K562 (cell line): ENCODE data around the gene TMEM218. TPM values are rescaled to one million over a fixed set of nuclear protein-coding genes. Genes with fewer than 3 reads are reported as not detected.

Experiments
- ATAC-seq: fragments of 200-7000 bp; cut with Tn5 transposase; 3 replicates; pipeline ENCODE4 v1.9.1; 2020; ENCODE audit warnings: moderate library complexity
- BruUV-seq: library from RNA; stranded (reverse); fragments of 400-500 nt; replicated peaks from 2 replicates; lab custom pipeline; 2021; lab: Mats Ljungman, UMichigan
- CTCF ChIA-PET: fragments of 300-600 bp; formaldehyde crosslinking; extraction: SDS; loops from one replicate; lab custom pipeline; 2021; ENCODE audit warnings: low intra/inter-chr PET ratio; lab: Yijun Ruan, JAX
- POLR2A ChIA-PET: fragments of 300-600, 350-650 bp; sonication (Branson Sonifier 250); formaldehyde crosslinking; extraction: SDS; loops from one replicate; lab custom pipeline; 2021; ENCODE audit warnings: antibody characterized with exemption, inconsistent platforms; lab: Yijun Ruan, JAX
- DNase-seq, 4 experiments: peaks; one replicate each; pipeline versions ENCODE4 v3.0.0 to v3.0.0-alpha.2; 2011 to 2018; ENCODE audit warnings: low spot score in 3 of 4, mixed read lengths in 3 of 4; ENCODE audit errors: extremely low read depth in 1 of 4
- FAIRE-seq: peaks from 2 replicates; lab custom pipeline; 2011; peaks lifted over from hg19 to GRCh38; lab: Jason Lieb, UNC
- H2AFZ ChIP-seq: 2 replicates; pipeline ENCODE4 v1.6.0; 2011; ENCODE audit warnings: low read depth, low read length, control low read depth, inconsistent platforms
- H3K27ac ChIP-seq: fragments of 200-600 bp; 3 replicates; pipeline ENCODE4 v1.8.0; 2011; ENCODE audit warnings: low read depth, mild to moderate bottlenecking, control low read depth, inconsistent platforms, low read length, moderate library complexity, mixed read lengths; ENCODE audit errors: extremely low read depth
- H3K27me3 ChIP-seq, 2 experiments: fragments of 300-600 bp in 1 of 2; 2 replicates in 1 of 2; 3 replicates in 1 of 2; pipeline versions ENCODE4 v1.6.0 to v1.8.0; 2011; ENCODE audit warnings: inconsistent platforms in 2 of 2, low read length in 2 of 2, mild to moderate bottlenecking in 1 of 2, mixed read lengths in 1 of 2, moderate library complexity in 1 of 2; ENCODE audit not compliant: control insufficient read depth in 2 of 2, insufficient read depth in 2 of 2
- H3K36me3 ChIP-seq: fragments of 300-600 bp; 3 replicates; pipeline ENCODE4 v1.8.0; 2011; ENCODE audit warnings: mild to moderate bottlenecking, low read length, inconsistent platforms; ENCODE audit not compliant: control insufficient read depth, insufficient read depth
- H3K4me1 ChIP-seq, 2 experiments: fragments of 200-600 bp in 1 of 2; replicated peaks in 1 of 2; 2 replicates in 1 of 2; 3 replicates in 1 of 2; pipeline versions ENCODE4 v1.5.1 to v1.8.0; 2011; ENCODE audit warnings: inconsistent platforms in 2 of 2, low read length in 2 of 2, mild to moderate bottlenecking in 1 of 2, mixed read lengths in 1 of 2, moderate library complexity in 1 of 2; ENCODE audit not compliant: control insufficient read depth in 2 of 2, insufficient read depth in 2 of 2
- H3K4me2 ChIP-seq: 2 replicates; pipeline ENCODE4 v1.6.1; 2011; ENCODE audit warnings: low read length, control low read depth, inconsistent platforms, mixed read lengths; ENCODE audit not compliant: insufficient read depth
- H3K4me3 ChIP-seq: fragments of 200-600 bp; sonication (generic), shearing (Covaris generic); 2 replicates; pipeline ENCODE4 v1.5.1; 2016; ENCODE audit warnings: control low read depth, inconsistent platforms
- H3K79me2 ChIP-seq: fragments of 200-600 bp; 3 replicates; pipeline ENCODE4 v1.8.0; 2011; ENCODE audit warnings: low read length, inconsistent platforms; ENCODE audit not compliant: control insufficient read depth, insufficient read depth
- H3K9ac ChIP-seq, 2 experiments: 2 replicates each; pipeline versions ENCODE4 v1.6.0 to v1.6.1; 2011; ENCODE audit warnings: low read depth in 2 of 2, low read length in 2 of 2, control low read depth in 1 of 2, inconsistent platforms in 1 of 2, mild to moderate bottlenecking in 1 of 2, mixed read lengths in 1 of 2; ENCODE audit not compliant: insufficient read depth in 1 of 2
- H3K9me1 ChIP-seq: one replicate; pipeline ENCODE4 v1.6.0; 2011; ENCODE audit warnings: inconsistent platforms, mild to moderate bottlenecking, low read length, moderate library complexity; ENCODE audit not compliant: control insufficient read depth, insufficient read depth
- H3K9me3 ChIP-seq: replicated peaks from 2 replicates; pipeline ENCODE4 v1.5.1; 2011; ENCODE audit warnings: low read depth, low read length, inconsistent platforms; ENCODE audit not compliant: control insufficient read depth, insufficient read depth
- H4K20me1 ChIP-seq: replicated peaks from 2 replicates; pipeline ENCODE4 v1.6.1; 2011; ENCODE audit warnings: low read length, inconsistent platforms, mixed read lengths; ENCODE audit not compliant: control insufficient read depth, insufficient read depth
- CBX2 ChIP-seq: fragments of 200-600 bp; sonication (generic); IDR thresholded peaks from one replicate; pipeline ENCODE4 v1.6.1; 2012; ENCODE audit warnings: mild to moderate bottlenecking, low read length, inconsistent platforms; ENCODE audit not compliant: insufficient read depth, poor library complexity, severe bottlenecking
- NR3C1 ChIP-seq: sonication (generic); formaldehyde crosslinking; IDR thresholded peaks from 2 replicates; pipeline ENCODE4 v1.8.1; 2022; ENCODE audit warnings: missing genetic modification reagents
- PYGO2 ChIP-seq: fragments of 450-650 bp; IDR thresholded peaks from 2 replicates; pipeline ENCODE4 v1.6.1; 2016; ENCODE audit warnings: mild to moderate bottlenecking, missing genetic modification characterization, moderate library complexity, missing compliant biosample characterization
- TCFL5 ChIP-seq: fragments of 250-450 bp; sonication (Bioruptor Pico); conservative IDR thresholded peaks from 2 replicates; pipeline ENCODE4 v1.6.1; 2021; ENCODE audit warnings: mild to moderate bottlenecking, moderate library complexity, matching md5 sums
- WGBS: fragments of 100-300 bp; shearing (Covaris generic); methylation state at CpG from one replicate; pipeline ENCODE4 v1.1.6; 2016; ENCODE audit warnings: low coverage, mixed read lengths; ENCODE audit not compliant: insufficient coverage; ENCODE audit errors: missing lambda C conversion rate; 5-methylcytosine and 5-hydroxymethylcytosine counted together
- in situ Hi-C: fragments of 300-500 bp; cut with MboI; formaldehyde crosslinking; loops from 4 replicates; pipeline ENCODE4 v1.15.0; 2018; ENCODE audit warnings: inconsistent platforms, mixed read lengths
- intact Hi-C: fragments of 100-400 bp; cut with micrococcal nuclease; formaldehyde crosslinking; loops from 2 replicates; pipeline ENCODE4 v1.14.2; 2022
- polyA plus RNA-seq, 8 experiments: library from polyadenylated mRNA; depleted of rRNA in 4 of 8; stranded (reverse) in 5 of 8; unstranded in 3 of 8; fragments of >200 nt; fragmentation: Nextera tagmentation in 2 of 8; fragmentation: Illumina TruSeq in 1 of 8; extraction: Ambion mirVana in 2 of 8; extraction: Trizol in 1 of 8; gene quantifications; 2 replicates each; pipeline versions ENCODE4 v1.2.1 to v1.2.3, GENCODE V29; 2011 to 2014; ENCODE audit warnings: inconsistent platforms in 1 of 8, missing spikeins in 1 of 8
- total RNA-seq, 7 experiments: library from RNA; depleted of rRNA in 6 of 7; stranded (reverse); fragments of >200 nt in 6 of 7; fragmentation: Illumina TruSeq in 2 of 7; extraction: Trizol in 2 of 7; gene quantifications; 2 replicates each; pipeline versions ENCODE4 v1.2.1 to v1.2.3, GENCODE V29; 2011 to 2021; ENCODE audit warnings: low replicate concordance in 1 of 7
- TF ChIP-seq, protein P1 (sequence below): fragments of 450-650 bp; IDR thresholded peaks from 2 replicates; pipeline ENCODE4 v1.6.1; 2016; ENCODE audit warnings: missing biosample characterization, missing genetic modification characterization
- TF ChIP-seq, protein P2 (sequence below): fragments of 450-650 bp; IDR thresholded peaks from 2 replicates; pipeline ENCODE4 v1.6.1; 2016; ENCODE audit warnings: low read depth
- TF ChIP-seq, protein P3 (sequence below): fragments of 250-450 bp; sonication (Bioruptor Pico); IDR thresholded peaks from 2 replicates; pipeline ENCODE4 v1.9.0; 2021; ENCODE audit warnings: mild to moderate bottlenecking

TMEM218 gene
- total and polyA plus RNA-seq, 9 of the 15 experiments (the other 6 are each of a cell fraction or from before 2014, with no cell fraction given), result 13.4 to 32.2 (median 25.4) TPM

DNA sequence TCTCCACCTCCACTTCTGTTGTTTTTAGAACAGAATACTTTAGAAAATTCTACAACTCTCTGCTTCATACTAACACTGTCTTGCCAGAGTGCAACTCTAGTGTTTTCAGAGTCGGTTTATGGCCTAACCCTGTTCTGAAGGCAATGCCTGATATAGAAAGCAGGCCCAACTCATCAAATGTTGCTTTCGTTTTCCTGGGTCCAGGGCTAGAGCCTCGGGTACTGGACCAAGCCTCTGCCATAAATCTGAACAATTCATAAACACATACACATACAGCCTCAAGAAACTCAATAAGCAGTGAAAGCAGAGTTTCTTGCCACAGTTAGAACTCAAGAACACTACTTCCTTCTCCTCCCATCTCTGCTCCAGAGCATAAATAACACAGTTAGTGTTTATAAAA, 9.8 kb downstream of the TMEM218 start:
- CTCF ChIA-PET, result no interaction called here
- no peak for ATAC-seq
- Histone ChIP-seq H3K27me3 (no peaks in the 10 kb centered on the region), H4K20me1 (no peaks in the 10 kb centered on the region), H3K4me3 (no peak overlapping the region), H3K79me2 (no peaks in the 10 kb centered on the region), H2AFZ (no peak overlapping the region), H3K9ac (no peak overlapping the region), H3K4me2 (no peak overlapping the region), H3K27ac (no peak overlapping the region), H3K9me3 (no peaks in the 10 kb centered on the region), H3K9me1 (no peaks in the 10 kb centered on the region), H3K36me3 (peaks cover 15% of the 10 kb centered on the region; the same call in 1 of the 3 replicates), H3K4me1 (no peaks in the 10 kb centered on the region)
- intact Hi-C loops, result no loop called here
- no TSS peak for BruUV-seq
- FAIRE-seq, result no peak
- in situ Hi-C loops, result no loop called here
- POLR2A ChIA-PET, result no interaction called here
- no peak for DNase-seq
- WGBS, result 34% methylated on average over 3 of the region's 3 CpGs
- no peak for TF ChIP-seq NR3C1
- TF ChIP-seq, protein P1, sequence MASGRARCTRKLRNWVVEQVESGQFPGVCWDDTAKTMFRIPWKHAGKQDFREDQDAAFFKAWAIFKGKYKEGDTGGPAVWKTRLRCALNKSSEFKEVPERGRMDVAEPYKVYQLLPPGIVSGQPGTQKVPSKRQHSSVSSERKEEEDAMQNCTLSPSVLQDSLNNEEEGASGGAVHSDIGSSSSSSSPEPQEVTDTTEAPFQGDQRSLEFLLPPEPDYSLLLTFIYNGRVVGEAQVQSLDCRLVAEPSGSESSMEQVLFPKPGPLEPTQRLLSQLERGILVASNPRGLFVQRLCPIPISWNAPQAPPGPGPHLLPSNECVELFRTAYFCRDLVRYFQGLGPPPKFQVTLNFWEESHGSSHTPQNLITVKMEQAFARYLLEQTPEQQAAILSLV (tag), result no peak
- TF ChIP-seq, protein P2, sequence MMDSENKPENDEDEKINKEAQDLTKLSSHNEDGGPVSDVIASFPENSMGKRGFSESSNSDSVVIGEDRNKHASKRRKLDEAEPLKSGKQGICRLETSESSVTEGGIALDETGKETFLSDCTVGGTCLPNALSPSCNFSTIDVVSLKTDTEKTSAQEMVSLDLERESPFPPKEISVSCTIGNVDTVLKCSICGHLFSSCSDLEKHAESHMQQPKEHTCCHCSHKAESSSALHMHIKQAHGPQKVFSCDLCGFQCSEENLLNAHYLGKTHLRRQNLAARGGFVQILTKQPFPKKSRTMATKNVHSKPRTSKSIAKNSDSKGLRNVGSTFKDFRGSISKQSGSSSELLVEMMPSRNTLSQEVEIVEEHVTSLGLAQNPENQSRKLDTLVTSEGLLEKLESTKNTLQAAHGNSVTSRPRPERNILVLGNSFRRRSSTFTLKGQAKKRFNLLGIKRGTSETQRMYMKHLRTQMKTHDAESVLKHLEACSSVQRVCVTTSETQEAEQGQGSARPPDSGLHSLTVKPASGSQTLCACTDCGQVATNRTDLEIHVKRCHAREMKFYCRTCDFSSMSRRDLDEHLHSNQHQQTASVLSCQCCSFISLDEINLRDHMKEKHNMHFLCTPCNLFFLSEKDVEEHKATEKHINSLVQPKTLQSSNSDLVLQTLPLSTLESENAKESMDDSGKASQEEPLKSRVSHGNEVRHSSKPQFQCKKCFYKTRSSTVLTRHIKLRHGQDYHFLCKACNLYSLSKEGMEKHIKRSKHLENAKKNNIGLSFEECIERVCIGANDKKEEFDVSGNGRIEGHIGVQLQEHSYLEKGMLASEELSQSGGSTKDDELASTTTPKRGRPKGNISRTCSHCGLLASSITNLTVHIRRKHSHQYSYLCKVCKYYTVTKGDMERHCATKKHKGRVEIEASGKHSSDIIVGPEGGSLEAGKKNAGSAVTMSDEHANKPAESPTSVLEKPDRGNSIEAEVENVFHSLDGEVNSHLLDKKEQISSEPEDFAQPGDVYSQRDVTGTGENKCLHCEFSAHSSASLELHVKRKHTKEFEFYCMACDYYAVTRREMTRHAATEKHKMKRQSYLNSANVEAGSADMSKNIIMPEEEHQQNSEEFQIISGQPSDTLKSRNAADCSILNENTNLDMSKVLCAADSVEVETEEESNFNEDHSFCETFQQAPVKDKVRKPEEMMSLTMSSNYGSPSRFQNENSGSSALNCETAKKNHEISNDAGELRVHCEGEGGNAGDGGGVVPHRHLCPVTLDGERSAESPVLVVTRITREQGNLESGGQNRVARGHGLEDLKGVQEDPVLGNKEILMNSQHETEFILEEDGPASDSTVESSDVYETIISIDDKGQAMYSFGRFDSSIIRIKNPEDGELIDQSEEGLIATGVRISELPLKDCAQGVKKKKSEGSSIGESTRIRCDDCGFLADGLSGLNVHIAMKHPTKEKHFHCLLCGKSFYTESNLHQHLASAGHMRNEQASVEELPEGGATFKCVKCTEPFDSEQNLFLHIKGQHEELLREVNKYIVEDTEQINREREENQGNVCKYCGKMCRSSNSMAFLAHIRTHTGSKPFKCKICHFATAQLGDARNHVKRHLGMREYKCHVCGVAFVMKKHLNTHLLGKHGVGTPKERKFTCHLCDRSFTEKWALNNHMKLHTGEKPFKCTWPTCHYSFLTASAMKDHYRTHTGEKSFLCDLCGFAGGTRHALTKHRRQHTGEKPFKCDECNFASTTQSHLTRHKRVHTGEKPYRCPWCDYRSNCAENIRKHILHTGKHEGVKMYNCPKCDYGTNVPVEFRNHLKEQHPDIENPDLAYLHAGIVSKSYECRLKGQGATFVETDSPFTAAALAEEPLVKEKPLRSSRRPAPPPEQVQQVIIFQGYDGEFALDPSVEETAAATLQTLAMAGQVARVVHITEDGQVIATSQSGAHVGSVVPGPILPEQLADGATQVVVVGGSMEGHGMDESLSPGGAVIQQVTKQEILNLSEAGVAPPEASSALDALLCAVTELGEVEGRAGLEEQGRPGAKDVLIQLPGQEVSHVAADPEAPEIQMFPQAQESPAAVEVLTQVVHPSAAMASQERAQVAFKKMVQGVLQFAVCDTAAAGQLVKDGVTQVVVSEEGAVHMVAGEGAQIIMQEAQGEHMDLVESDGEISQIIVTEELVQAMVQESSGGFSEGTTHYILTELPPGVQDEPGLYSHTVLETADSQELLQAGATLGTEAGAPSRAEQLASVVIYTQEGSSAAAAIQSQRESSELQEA, result no peak
- TF ChIP-seq, protein P3, sequence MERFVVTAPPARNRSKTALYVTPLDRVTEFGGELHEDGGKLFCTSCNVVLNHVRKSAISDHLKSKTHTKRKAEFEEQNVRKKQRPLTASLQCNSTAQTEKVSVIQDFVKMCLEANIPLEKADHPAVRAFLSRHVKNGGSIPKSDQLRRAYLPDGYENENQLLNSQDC (CRISPR knock-in tag), result no peak
- TF ChIP-seq TCFL5 (CRISPR knock-in tag), result no peak
- TF ChIP-seq PYGO2 (tag), result no peak
- no peak for TF ChIP-seq CBX2
